DMS53 (cell line): ENCODE measurements around the gene KAT14.
A peak's percentile ranks its signal among the peaks of the same experiment; 100 is the strongest.
"Not testable (repeated sequence)": the region's sequence is repeated elsewhere in the genome, so short reads cannot be mapped to it uniquely, and the experiment has no call there.

ENCODE experiments used
- DNase-seq: peaks from one replicate; lab custom pipeline; 2025; lab: John Stamatoyannopoulos, UW

Gene KAT14

GRCh38 chr20:18154342-18154741, 16.7 kb downstream of the KAT14 start:
- no peak for DNase-seq

- DNase-seq = no peak
Observed at GRCh38 chr20:18156045-18156444, 18.4 kb downstream of the KAT14 start.

- no peak for DNase-seq
Observed at GRCh38 chr20:18164356-18164755, 26.7 kb downstream of the KAT14 start.

- no peak for DNase-seq
Observed at GRCh38 chr20:18165553-18165952, 27.9 kb downstream of the KAT14 start.

- no peak for DNase-seq
Observed at GRCh38 chr20:18166241-18166881, 28.7 kb downstream of the KAT14 start.

GRCh38 chr20:18166950-18167349, 29.3 kb downstream of the KAT14 start:
- no peak for DNase-seq

GRCh38 chr20:18172379-18172778, 34.7 kb downstream of the KAT14 start:
- DNase-seq = no peak

- no peak for DNase-seq
Observed at GRCh38 chr20:18174906-18175683, 37.4 kb downstream of the KAT14 start.

GRCh38 chr20:18176318-18176785, 38.7 kb downstream of the KAT14 start:
- no peak for DNase-seq

GRCh38 chr20:18180366-18180765, 42.7 kb downstream of the KAT14 start:
- DNase-seq = not testable (repeated sequence)

- DNase-seq = peak; percentile 61
Observed at GRCh38 chr20:18180815-18181214, 43.2 kb downstream of the KAT14 start.

GRCh38 chr20:18187020-18187419, 49.4 kb downstream of the KAT14 start:
- no peak for DNase-seq

- DNase-seq = no peak
Observed at GRCh38 chr20:18188434-18188833, 50.8 kb downstream of the KAT14 start.

- DNase-seq = no peak
Observed at GRCh38 chr20:18190338-18191233, 52.9 kb downstream of the KAT14 start.

- no peak for DNase-seq
Observed at GRCh38 chr20:18191306-18191705, 53.6 kb downstream of the KAT14 start.

- not testable (repeated sequence) for DNase-seq
Observed at GRCh38 chr20:18194461-18194860, 56.8 kb downstream of the KAT14 start.

- DNase-seq = no peak
Observed at GRCh38 chr20:18195931-18196330, 58.3 kb downstream of the KAT14 start.

- DNase-seq = no peak
Observed at GRCh38 chr20:18197382-18198070, 59.9 kb downstream of the KAT14 start.

- DNase-seq = no peak
Observed at GRCh38 chr20:18202966-18203365, 65.3 kb downstream of the KAT14 start.

GRCh38 chr20:18203700-18204099, 66.0 kb downstream of the KAT14 start:
- not testable (repeated sequence) for DNase-seq

GRCh38 chr20:18213002-18213401, 75.3 kb downstream of the KAT14 start:
- no peak for DNase-seq

- no peak for DNase-seq
Observed at GRCh38 chr20:18215566-18215965, 77.9 kb downstream of the KAT14 start.
